Stimulated activated memory B cell treated with anti-CD40 and anti-IgM and Interleukin-4, amounts not matched to agents 10 μg/mL and 1 μg/mL and 100 μg/mL, for 72 hours (primary cell): Measurements from ENCODE around the gene CHPF.

Source experiments
- ATAC-seq: fragments of 150-1000 bp; cut with Tn5 transposase; 2 replicates; pipeline ENCODE4 v1.10.0; 2021
- H3K27ac Mint-ChIP-seq: one replicate; pipeline ENCODE4 v1.8.0; 2022; ENCODE audit warnings: mild to moderate bottlenecking, mixed read lengths
- H3K27me3 Mint-ChIP-seq: one replicate; pipeline ENCODE4 v1.8.0; 2022; ENCODE audit warnings: mixed read lengths
- H3K36me3 Mint-ChIP-seq: one replicate; pipeline ENCODE4 v1.8.0; 2022; ENCODE audit warnings: mixed read lengths
- H3K4me1 Mint-ChIP-seq: one replicate; pipeline ENCODE4 v1.8.0; 2022; ENCODE audit warnings: mixed read lengths
- H3K4me3 Mint-ChIP-seq: one replicate; pipeline ENCODE4 v1.8.0; 2022; ENCODE audit warnings: mild to moderate bottlenecking, moderate library complexity, mixed read lengths
- H3K9me3 Mint-ChIP-seq: one replicate; pipeline ENCODE4 v1.8.0; 2022; ENCODE audit warnings: mixed read lengths

The CHPF gene

GRCh38 chr2:219495531-219496122, 48.0 kb downstream of the CHPF start:
- ATAC-seq = no peak
- Mint-ChIP-seq H3K27me3 (peaks cover 70% of the 10 kb centered on the region), H3K4me1 (peaks cover 32% of the 10 kb centered on the region), H3K4me3 (no peak overlapping the region), H3K27ac (no peak overlapping the region), H3K9me3 (no peaks in the 10 kb centered on the region), H3K36me3 (no peaks in the 10 kb centered on the region)

- no peak for ATAC-seq
- Mint-ChIP-seq H3K27ac (no peak overlapping the region), H3K27me3 (peaks cover 76% of the 10 kb centered on the region), H3K9me3 (no peaks in the 10 kb centered on the region), H3K4me3 (no peak overlapping the region), H3K4me1 (peaks cover 28% of the 10 kb centered on the region), H3K36me3 (no peaks in the 10 kb centered on the region)
Observed at GRCh38 chr2:219494952-219495530, 48.6 kb downstream of the CHPF start.

- Mint-ChIP-seq H3K9me3 (no peaks in the 10 kb centered on the region), H3K27me3 (peaks cover 92% of the 10 kb centered on the region), H3K4me1 (peaks cover 8% of the 10 kb centered on the region), H3K4me3 (no peak overlapping the region), H3K36me3 (no peaks in the 10 kb centered on the region), H3K27ac (no peak overlapping the region)
- no peak for ATAC-seq
Observed at GRCh38 chr2:219493086-219493485, 50.5 kb downstream of the CHPF start.

GRCh38 chr2:219492575-219492974, 51.0 kb downstream of the CHPF start:
- no peak for ATAC-seq
- no peaks in the 10 kb centered on the region for H3K36me3 Mint-ChIP-seq
- no peak overlapping the region for H3K4me3 Mint-ChIP-seq
- no peaks in the 10 kb centered on the region for H3K9me3 Mint-ChIP-seq
- H3K4me1 Mint-ChIP-seq = peaks cover 6% of the 10 kb centered on the region
- peaks cover 93% of the 10 kb centered on the region for H3K27me3 Mint-ChIP-seq
- no peak overlapping the region for H3K27ac Mint-ChIP-seq

GRCh38 chr2:219491278-219491963, 52.2 kb downstream of the CHPF start:
- no peak for ATAC-seq
- H3K27me3 Mint-ChIP-seq = peaks cover 95% of the 10 kb centered on the region

GRCh38 chr2:219490600-219491130, 52.9 kb downstream of the CHPF start:
- H3K27ac Mint-ChIP-seq = no peak overlapping the region
- H3K27me3 Mint-ChIP-seq = peaks cover 96% of the 10 kb centered on the region
- no peak for ATAC-seq

More at GRCh38 chr2:219491278-219491963, 52.2 kb downstream of the CHPF start:
- Mint-ChIP-seq H3K36me3 (no peaks in the 10 kb centered on the region), H3K4me3 (no peak overlapping the region), H3K9me3 (no peaks in the 10 kb centered on the region), H3K27ac (no peak overlapping the region), H3K4me1 (peaks cover 3% of the 10 kb centered on the region)

GRCh38 chr2:219490186-219490585, 53.4 kb downstream of the CHPF start:
- no peaks in the 10 kb centered on the region for H3K36me3 Mint-ChIP-seq
- peaks cover 97% of the 10 kb centered on the region for H3K27me3 Mint-ChIP-seq
- no peak for ATAC-seq
- no peaks in the 10 kb centered on the region for H3K4me1 Mint-ChIP-seq
- no peak overlapping the region for H3K4me3 Mint-ChIP-seq
- H3K9me3 Mint-ChIP-seq = no peaks in the 10 kb centered on the region
- H3K27ac Mint-ChIP-seq = no peak overlapping the region

More at GRCh38 chr2:219490600-219491130, 52.9 kb downstream of the CHPF start:
- no peak overlapping the region for H3K4me3 Mint-ChIP-seq
- no peaks in the 10 kb centered on the region for H3K4me1 Mint-ChIP-seq
- H3K36me3 Mint-ChIP-seq = no peaks in the 10 kb centered on the region
- H3K9me3 Mint-ChIP-seq = no peaks in the 10 kb centered on the region

- no peak for ATAC-seq
- Mint-ChIP-seq H3K9me3 (no peaks in the 10 kb centered on the region), H3K4me3 (no peak overlapping the region), H3K27me3 (peaks cover 93% of the 10 kb centered on the region), H3K27ac (no peak overlapping the region), H3K36me3 (no peaks in the 10 kb centered on the region), H3K4me1 (no peaks in the 10 kb centered on the region)
Observed at GRCh38 chr2:219489315-219489714, 54.3 kb downstream of the CHPF start.
